ENCODE data around the gene KLF6. TPM values are rescaled to one million over a fixed set of nuclear protein-coding genes. Genes with fewer than 3 reads are reported as not detected.

Gene KLF6
- total and polyA plus RNA-seq, 2 experiments from 2014 or later, result 19.6 to 35.4 TPM

- H3K79me2 ChIP-seq (replicated peaks; ENCODE audit: insufficient read depth), result peaks cover 32% of the 10 kb centered on the region
- H3K4me1 ChIP-seq (ENCODE audit: insufficient read depth), result peaks cover 31% of the 10 kb centered on the region
- ATAC-seq (peak; percentile 87), DNase-seq (ENCODE audit: low spot score) (peak; percentile 75)
- H3K27ac Mint-ChIP-seq, result peak overlapping the region; percentile 88
- H3K36me3 ChIP-seq (ENCODE audit: insufficient read depth), result peaks cover 38% of the 10 kb centered on the region
- peaks cover 27% of the 10 kb centered on the region; the same call in 1 of the 2 replicates for H4K20me1 ChIP-seq (replicated peaks; ENCODE audit: insufficient read depth)
- H3K27me3 Mint-ChIP-seq (ENCODE audit: insufficient read depth, low read depth, poor library complexity), result peaks cover 11% of the 10 kb centered on the region
- H3K36me3 Mint-ChIP-seq (ENCODE audit: low read depth), result peaks cover 52% of the 10 kb centered on the region
- peak overlapping the region; percentile 24; the same call in 1 of the 2 replicates for H3K4me2 ChIP-seq
- H3K9me3 Mint-ChIP-seq, result no peaks in the 10 kb centered on the region
- peak overlapping the region; percentile 93 for H3K27ac ChIP-seq (ENCODE audit: low read depth)
- no peaks in the 10 kb centered on the region for H3K9me2 ChIP-seq (ENCODE audit: insufficient read depth)
- H3K4me3 Mint-ChIP-seq, result peak overlapping the region; percentile 33; the same call in 1 of the 3 replicates
- H3K4me3 ChIP-seq, result no peak overlapping the region
- H3F3A ChIP-seq (replicated peaks; ENCODE audit: low read depth), result no peaks in the 10 kb centered on the region
- H2AFZ ChIP-seq, result no peak overlapping the region
- no peaks in the 10 kb centered on the region for H3K27me3 ChIP-seq (ENCODE audit: insufficient read depth)
- H3K4me1 Mint-ChIP-seq, result peaks cover 30% of the 10 kb centered on the region
- no peak for TF ChIP-seq CTCF (conservative IDR thresholded peaks at IDR 0.05; ENCODE audit: low read depth in 2 of 2)
- TF ChIP-seq JUNB (IDR thresholded peaks at IDR 0.05; ENCODE audit: unreplicated experiment), result no peak
- TF ChIP-seq ZNF114 (CRISPR knock-in tag; IDR thresholded peaks at IDR 0.05), result no peak
- no peak for TF ChIP-seq STAT1 (IDR thresholded peaks at IDR 0.05; ENCODE audit: unreplicated experiment)
- no peak for TF ChIP-seq POLR2AphosphoS5 (IDR thresholded peaks at IDR 0.05; ENCODE audit: low read depth)
- TF ChIP-seq ZNF462 (CRISPR knock-in tag; IDR thresholded peaks at IDR 0.05), result no peak
- no peak for TF ChIP-seq EZH2 (IDR thresholded peaks at IDR 0.05; ENCODE audit: low read depth, unreplicated experiment)
- TF ChIP-seq ETS1 (IDR thresholded peaks at IDR 0.05), result no peak
- no peak for TF ChIP-seq NANOG (IDR thresholded peaks at IDR 0.05; ENCODE audit: borderline replicate concordance)
- no peak for TF ChIP-seq CREB1 (CRISPR knock-in tag; IDR thresholded peaks at IDR 0.05; ENCODE audit: low read depth)
- no peak for TF ChIP-seq EZH2phosphoT487 (IDR thresholded peaks at IDR 0.05; ENCODE audit: unreplicated experiment)
- no peak for TF ChIP-seq ZNF331 (CRISPR knock-in tag; IDR thresholded peaks at IDR 0.05; ENCODE audit: low read depth)
These were observed 9.1 kb downstream of the KLF6 start for GRCh38 chr10:3775696-3776551.
